ENCODE results near the gene IPO9. TPM values are rescaled to one million over a fixed set of nuclear protein-coding genes. Genes with fewer than 3 reads are reported as not detected.

The IPO9 gene
- total RNA-seq, 2 donors from 2014 or later = 11.7 to 12.2 TPM

- no peak for DNase-seq
- no peaks in the 10 kb centered on the region for H3K36me3 ChIP-seq (replicated peaks in 1 of 2; ENCODE audit: insufficient read depth in 1 of 2, low read depth in 2 of 2)
- no peak overlapping the region for H3K27ac ChIP-seq
- H3K4me1 ChIP-seq = peaks cover 5% of the 10 kb centered on the region
- no peaks in the 10 kb centered on the region for H3K27me3 ChIP-seq
- intact Hi-C loops (cut with DNase I) = no loop called here
- H3K4me3 ChIP-seq = no peak overlapping the region
- no peak for ATAC-seq
- H3K9me3 ChIP-seq = no peaks in the 10 kb centered on the region
- TF ChIP-seq POLR2A (IDR thresholded peaks at IDR 0.05) = no peak
- TF ChIP-seq CTCF (IDR thresholded peaks at IDR 0.05) = no peak
- WGBS, 2 donors = 80 to 83% methylated on average over 2 of the region's 2 CpGs
Observed at GRCh38 chr1:201845331-201846083, 16.6 kb downstream of the IPO9 start.

- H3K27ac ChIP-seq = no peak overlapping the region
- H3K9me3 ChIP-seq = no peaks in the 10 kb centered on the region
- DNase-seq = no peak
- H3K4me1 ChIP-seq = peaks cover 5% of the 10 kb centered on the region
- intact Hi-C loops (cut with DNase I) = no loop called here
- no peak for ATAC-seq
- no peak overlapping the region for H3K4me3 ChIP-seq
- peaks cover 0 to 5% of the 10 kb centered on the region in 2 donors for H3K36me3 ChIP-seq (replicated peaks in 1 of 2; ENCODE audit: insufficient read depth in 1 of 2, low read depth in 2 of 2)
- H3K27me3 ChIP-seq = no peaks in the 10 kb centered on the region
- WGBS, 2 donors = 50 to 76% methylated on average over 1 of the region's 1 CpG
- no peak for TF ChIP-seq POLR2A (IDR thresholded peaks at IDR 0.05)
- no peak for TF ChIP-seq CTCF (IDR thresholded peaks at IDR 0.05)
Observed at GRCh38 chr1:201847150-201847549, 18.2 kb downstream of the IPO9 start.

GRCh38 chr1:201848230-201848629, 19.3 kb downstream of the IPO9 start:
- H3K36me3 ChIP-seq (replicated peaks in 1 of 2; ENCODE audit: insufficient read depth in 1 of 2, low read depth in 2 of 2) = peaks cover 0 to 14% of the 10 kb centered on the region in 2 donors
- no peaks in the 10 kb centered on the region for H3K9me3 ChIP-seq
- DNase-seq (no peak), ATAC-seq (no peak)
- TF ChIP-seq CTCF (IDR thresholded peaks at IDR 0.05) (no peak), POLR2A (IDR thresholded peaks at IDR 0.05) (no peak)
- peaks cover 5% of the 10 kb centered on the region for H3K4me1 ChIP-seq
- H3K4me3 ChIP-seq = no peak overlapping the region
- intact Hi-C loops (cut with DNase I) = no loop called here
- no peaks in the 10 kb centered on the region for H3K27me3 ChIP-seq
- WGBS, 2 donors = 85 to 90% methylated on average over 5 to 6 of the region's 6 CpGs
- H3K27ac ChIP-seq = no peak overlapping the region

- Histone ChIP-seq H3K4me1 (peaks cover 5% of the 10 kb centered on the region), H3K27me3 (no peaks in the 10 kb centered on the region), H3K36me3 (replicated peaks in 1 of 2; ENCODE audit: insufficient read depth in 1 of 2, low read depth in 2 of 2) (peaks cover 0 to 25% of the 10 kb centered on the region in 2 donors), H3K9me3 (no peaks in the 10 kb centered on the region), H3K27ac (peak overlapping the region in 2 of 4 donors; percentile 2 to 11), H3K4me3 (no peak overlapping the region)
- ATAC-seq (no peak), DNase-seq (no peak)
- TF ChIP-seq CTCF (IDR thresholded peaks at IDR 0.05) (no peak), POLR2A (IDR thresholded peaks at IDR 0.05) (no peak)
- intact Hi-C loops (cut with DNase I) = no loop called here
- 75 to 83% methylated on average over 2 of the region's 2 CpGs for WGBS, 2 donors
Observed at GRCh38 chr1:201849372-201850052, 20.6 kb downstream of the IPO9 start.
